GM18873 (cell line): ENCODE results near the gene OR8B12.
"Not testable (repeated sequence)": the region's sequence is repeated elsewhere in the genome, so short reads cannot be mapped to it uniquely, and the experiment has no call there.

Source experiments
- ATAC-seq: cut with Tn5 transposase; IDR thresholded peaks from one replicate; pipeline ENCODE4 v1.9.1; 2021; ENCODE audit warnings: mild to moderate bottlenecking, moderate library complexity, moderate number of reproducible peaks; ENCODE audit not compliant: unreplicated experiment, low FRiP score

Gene OR8B12

GRCh38 chr11:124533626-124534025 lies 9.8 kb downstream of the OR8B12 start:
- no peak for ATAC-seq

- ATAC-seq: no peak
Measured at GRCh38 chr11:124520550-124520854, 23.0 kb downstream of the OR8B12 start.

DNA sequence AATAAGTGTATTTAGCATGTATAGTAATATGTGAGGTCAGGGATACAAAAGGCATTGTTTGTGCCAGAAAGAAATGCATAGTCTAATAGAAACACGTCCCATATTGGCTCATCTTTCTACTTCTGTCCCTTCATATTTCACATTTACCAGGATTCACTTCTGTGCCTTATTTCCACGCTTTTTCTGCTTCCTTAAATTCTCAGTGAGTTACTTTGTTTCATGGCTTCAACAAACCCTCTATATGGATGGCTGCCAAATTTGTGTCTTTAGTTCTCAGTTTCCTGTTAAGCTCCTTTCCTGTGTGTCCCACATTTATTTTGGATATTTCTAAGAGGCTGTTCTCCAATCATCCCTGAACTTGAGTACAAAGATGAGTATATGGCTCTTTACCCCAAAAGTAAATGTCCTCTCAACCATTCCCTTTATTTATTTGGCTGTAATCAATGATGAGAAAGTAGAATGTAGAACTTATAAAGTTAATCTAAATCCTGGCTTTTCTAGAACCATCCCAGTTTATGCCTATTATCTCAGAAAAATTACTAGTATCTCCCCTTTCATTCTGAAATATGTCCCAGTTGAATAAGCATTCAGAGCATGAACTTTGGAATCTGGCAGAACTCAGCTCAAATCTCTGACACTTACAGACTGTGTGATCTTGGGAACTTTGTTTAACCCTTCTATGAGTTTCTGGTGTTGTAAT lies 23.5 kb downstream of the OR8B12 start:
- no peak for ATAC-seq

- ATAC-seq: no peak
Measured at GRCh38 chr11:124518989-124519451, 24.4 kb downstream of the OR8B12 start.

- ATAC-seq: no peak
Measured at GRCh38 chr11:124517314-124517713, 26.1 kb downstream of the OR8B12 start.

- ATAC-seq: not testable (repeated sequence)
Measured at GRCh38 chr11:124514675-124515074, 28.8 kb downstream of the OR8B12 start.

GRCh38 chr11:124514131-124514530 lies 29.3 kb downstream of the OR8B12 start:
- no peak for ATAC-seq

GRCh38 chr11:124511745-124512144 lies 31.7 kb downstream of the OR8B12 start:
- ATAC-seq: no peak

DNA sequence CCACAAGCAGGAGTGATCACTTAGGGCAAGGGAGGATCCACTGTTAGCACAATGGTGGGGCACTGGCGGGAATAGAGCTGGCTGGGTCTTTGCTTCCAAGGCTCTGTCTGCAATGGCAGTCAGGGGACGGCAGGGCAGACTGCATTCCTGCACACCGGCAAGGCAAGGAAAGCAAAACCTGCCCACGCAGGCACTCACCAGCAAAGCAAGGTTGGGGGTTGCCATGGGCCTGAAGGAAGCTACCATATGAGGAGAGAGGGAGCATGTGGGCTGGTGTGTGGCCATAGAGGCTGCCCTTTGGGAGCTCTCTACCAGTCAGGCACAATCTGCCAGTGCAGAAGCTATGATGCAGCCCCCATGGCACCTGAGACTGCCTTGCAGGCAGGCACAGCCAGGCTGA lies 33.2 kb downstream of the OR8B12 start:
- no peak for ATAC-seq

DNA sequence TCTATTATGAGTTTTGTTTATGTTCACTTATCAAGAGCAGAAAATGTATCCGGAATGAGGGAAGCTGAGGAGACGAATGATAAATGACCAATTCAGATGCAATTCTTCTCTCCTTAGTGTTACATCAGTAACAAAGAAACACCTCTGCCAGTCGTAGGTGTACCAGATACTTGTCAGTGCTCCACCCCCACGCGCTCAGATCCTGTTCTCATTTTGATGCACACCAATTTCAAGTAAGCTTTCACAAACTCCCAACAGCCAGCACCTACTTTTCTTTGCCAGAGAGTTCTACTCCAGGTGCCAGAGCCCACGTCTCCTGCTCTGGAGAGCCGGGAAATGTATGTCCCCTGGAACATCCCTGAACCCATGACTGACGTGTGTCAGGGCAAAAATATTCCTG lies 43.7 kb downstream of the OR8B12 start:
- no peak for ATAC-seq

DNA sequence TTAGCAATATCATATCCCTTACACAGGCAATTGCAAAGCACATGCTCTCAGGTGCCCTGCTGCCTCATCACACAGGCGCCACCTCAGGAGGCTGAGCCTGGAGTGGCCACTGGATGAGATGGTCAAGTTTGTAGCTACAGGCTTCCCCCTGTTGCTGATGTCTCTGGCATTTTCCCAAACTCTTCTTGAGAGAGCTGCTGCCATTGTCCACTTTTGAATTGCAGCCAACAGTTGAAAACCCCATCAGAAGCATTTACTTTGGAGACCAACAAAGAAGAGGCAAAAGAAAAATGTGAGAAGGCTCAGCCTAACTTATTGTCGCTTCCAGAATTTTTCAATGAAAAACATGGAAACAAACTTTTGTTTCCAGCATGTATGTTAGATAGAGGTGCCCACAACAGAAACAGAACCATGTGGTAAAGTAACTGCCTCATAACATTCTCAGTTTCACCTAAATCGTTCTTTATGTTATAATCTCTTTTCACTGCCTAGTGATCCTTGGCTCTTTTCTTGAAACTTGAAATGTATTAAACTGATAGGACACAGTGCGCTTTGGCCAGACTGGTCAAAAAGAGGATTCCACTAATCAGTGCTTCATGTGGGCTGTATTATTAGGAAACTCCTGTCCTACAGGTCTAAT lies 50.3 kb downstream of the OR8B12 start:
- ATAC-seq: no peak
